ENCODE measurements around the gene DPAGT1.

The DPAGT1 gene

GRCh38 chr11:119078675-119079420, 22.8 kb downstream of the DPAGT1 start:
- TF ChIP-seq FOXK2 (IDR thresholded peaks at IDR 0.05) (no peak), ELF4 (IDR thresholded peaks at IDR 0.05) (no peak), L3MBTL2 (conservative IDR thresholded peaks at IDR 0.05) (no peak), ZNF384 (IDR thresholded peaks at IDR 0.05) (no peak), TARDBP (IDR thresholded peaks at IDR 0.05) (no peak), LEF1 (IDR thresholded peaks at IDR 0.05; ENCODE audit: borderline replicate concordance) (no peak), FOXM1 (IDR thresholded peaks at IDR 0.05; ENCODE audit: borderline replicate concordance) (no peak)
- POLR2A ChIA-PET = interaction anchor here (2.2 kb wide), 2 partner anchors 11 to 16 kb away, joined by 11 read pairs; partner anchors contain the start of gene VPS11
- no peak for DNase-seq (ENCODE audit: extremely low spot score)
- CTCF ChIA-PET = no interaction called here

- ChIA-PET POLR2A (interaction anchor here (2.2 kb wide), 2 partner anchors 10 to 17 kb away, joined by 11 read pairs; partner anchors contain the start of gene VPS11), CTCF (no interaction called here)
- DNase-seq (ENCODE audit: extremely low spot score) = no peak
- no peak for TF ChIP-seq FOXM1 (IDR thresholded peaks at IDR 0.05; ENCODE audit: borderline replicate concordance)
- TF ChIP-seq FOXA1 (IDR thresholded peaks at IDR 0.05) = no peak
- no peak for TF ChIP-seq ARNT (IDR thresholded peaks at IDR 0.05)
- no peak for TF ChIP-seq ZNF384 (IDR thresholded peaks at IDR 0.05)
- no peak for TF ChIP-seq SP1 (IDR thresholded peaks at IDR 0.05)
- no peak for TF ChIP-seq HDGF (IDR thresholded peaks at IDR 0.05; ENCODE audit: borderline replicate concordance)
These were observed 23.8 kb downstream of the DPAGT1 start for GRCh38 chr11:119077839-119078238.

DNA sequence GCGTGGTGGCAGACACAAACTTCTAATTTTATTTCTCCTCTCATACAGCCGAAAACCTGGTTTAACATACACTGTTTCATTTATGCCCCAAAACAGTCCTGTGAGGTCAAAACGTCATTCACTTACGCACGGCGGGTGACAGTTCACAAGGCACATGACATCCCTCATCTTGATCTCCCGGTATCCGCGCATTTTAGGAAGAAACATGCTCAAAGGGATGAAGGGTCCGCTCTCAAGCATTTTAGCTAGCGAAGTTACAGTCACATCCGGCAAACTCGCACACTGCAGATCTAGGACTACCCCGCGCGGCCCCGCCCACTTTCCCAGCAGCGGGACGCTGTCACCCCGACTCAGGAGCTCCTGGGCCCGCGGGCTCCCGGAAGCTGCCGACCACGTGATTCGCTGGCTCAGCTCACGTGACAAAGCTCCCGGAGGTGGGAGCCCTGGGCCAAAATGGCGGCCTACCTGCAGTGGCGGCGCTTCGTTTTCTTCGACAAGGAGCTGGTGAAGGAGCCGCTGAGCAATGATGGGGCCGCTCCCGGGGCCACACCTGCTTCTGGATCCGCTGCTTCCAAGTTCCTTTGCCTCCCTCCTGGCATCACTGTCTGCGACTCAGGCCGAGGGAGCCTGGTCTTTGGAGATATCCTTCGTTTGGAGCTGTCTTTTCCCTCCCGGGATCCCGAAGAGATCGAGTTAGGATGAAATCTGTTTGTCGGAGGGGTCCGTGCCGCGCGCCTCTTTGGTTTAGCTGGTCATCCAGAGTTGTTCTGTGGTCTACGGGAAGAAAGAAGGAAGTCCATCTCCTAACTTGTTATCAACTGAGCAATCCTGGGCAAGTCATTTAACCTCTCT, 34.1 kb downstream of the DPAGT1 start, which contains the start of gene VPS11:
VPS11 (plus strand) TSS at position 448 of the 852 bp plus-strand sequence; CDS start at position 454, 6 bp downstream.
- DNase-seq (ENCODE audit: extremely low spot score) = peak; percentile 98
- ChIA-PET POLR2A (interaction anchor here (0.8 to 2.8 kb wide), 14 partner anchors 10 to 255 kb away, joined by 3 to 28 read pairs (median 5); partner anchors contain the start of genes C2CD2L, DPAGT1, HINFP and HMBS), CTCF (interaction anchor here (1.0 kb wide), 1 partner anchor 11 kb away, joined by 4 read pairs; the partner anchor contains the start of gene HYOU1)
- TF ChIP-seq PKNOX1 (IDR thresholded peaks at IDR 0.05) (peak; percentile 70), FOXK2 (IDR thresholded peaks at IDR 0.05) (no peak), SUZ12 (IDR thresholded peaks at IDR 0.05) (no peak), FOXA1 (IDR thresholded peaks at IDR 0.05) (no peak), L3MBTL2 (conservative IDR thresholded peaks at IDR 0.05) (peak; percentile 76), HDGF (IDR thresholded peaks at IDR 0.05; ENCODE audit: borderline replicate concordance) (no peak), CTBP1 (IDR thresholded peaks at IDR 0.05; ENCODE audit: borderline replicate concordance) (no peak), ZNF384 (IDR thresholded peaks at IDR 0.05) (no peak), LEF1 (IDR thresholded peaks at IDR 0.05; ENCODE audit: borderline replicate concordance) (no peak; the same call in 1 of the 2 replicates), FOXM1 (IDR thresholded peaks at IDR 0.05; ENCODE audit: borderline replicate concordance) (no peak), ARNT (IDR thresholded peaks at IDR 0.05) (no peak), BHLHE40 (IDR thresholded peaks at IDR 0.05; ENCODE audit: borderline replicate concordance) (no peak), ELF4 (IDR thresholded peaks at IDR 0.05) (peak; percentile 74), NFRKB (IDR thresholded peaks at IDR 0.05) (0 out of 2 replicates have a peak, but pooled peaks have one; percentile 32), SP1 (IDR thresholded peaks at IDR 0.05) (no peak), TARDBP (IDR thresholded peaks at IDR 0.05) (no peak)

DNA sequence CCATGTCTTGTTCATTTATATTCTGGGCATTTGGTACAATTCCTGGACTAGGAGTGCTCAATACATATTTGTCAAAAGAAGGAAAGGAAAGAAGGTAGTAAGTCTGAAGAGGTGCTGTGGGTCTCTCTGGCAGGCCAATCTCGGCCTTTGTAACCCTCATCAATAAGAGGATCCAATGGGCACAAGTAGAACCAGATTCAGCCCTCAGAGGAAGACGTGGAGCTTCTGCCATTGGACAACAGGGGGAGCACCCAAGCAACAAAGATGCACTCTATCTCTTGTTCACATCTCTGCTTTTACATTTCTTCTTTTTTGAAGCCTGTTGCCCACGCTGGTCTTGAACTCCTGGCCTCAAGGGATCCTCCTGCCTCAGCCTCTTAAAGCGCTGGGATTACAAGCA, 36.3 kb downstream of the DPAGT1 start:
- peak; percentile 39 for DNase-seq (ENCODE audit: extremely low spot score)
- TF ChIP-seq ZNF384 (IDR thresholded peaks at IDR 0.05) (no peak), FOXA1 (IDR thresholded peaks at IDR 0.05) (no peak), CTBP1 (IDR thresholded peaks at IDR 0.05; ENCODE audit: borderline replicate concordance) (no peak), FOXK2 (IDR thresholded peaks at IDR 0.05) (no peak), SUZ12 (IDR thresholded peaks at IDR 0.05) (no peak), SP1 (IDR thresholded peaks at IDR 0.05) (no peak), ELF4 (IDR thresholded peaks at IDR 0.05) (no peak), FOXM1 (IDR thresholded peaks at IDR 0.05; ENCODE audit: borderline replicate concordance) (no peak), TARDBP (IDR thresholded peaks at IDR 0.05) (no peak), L3MBTL2 (conservative IDR thresholded peaks at IDR 0.05) (no peak), BHLHE40 (IDR thresholded peaks at IDR 0.05; ENCODE audit: borderline replicate concordance) (no peak), ARNT (IDR thresholded peaks at IDR 0.05) (no peak), HDGF (IDR thresholded peaks at IDR 0.05; ENCODE audit: borderline replicate concordance) (no peak), LEF1 (IDR thresholded peaks at IDR 0.05; ENCODE audit: borderline replicate concordance) (no peak), NFRKB (IDR thresholded peaks at IDR 0.05) (no peak), PKNOX1 (IDR thresholded peaks at IDR 0.05) (no peak)
- ChIA-PET CTCF (interaction anchor here (0.7 to 0.8 kb wide), 2 partner anchors 9 to 273 kb away, joined by 3 to 4 read pairs; partner anchors contain the start of gene HYOU1), POLR2A (interaction anchor here (1.0 to 1.5 kb wide), 3 partner anchors 19 to 68 kb away, joined by 3 to 6 read pairs (median 4); partner anchors contain the start of gene HMBS)

- TF ChIP-seq SP1 (IDR thresholded peaks at IDR 0.05) (no peak), ELF4 (IDR thresholded peaks at IDR 0.05) (no peak), TARDBP (IDR thresholded peaks at IDR 0.05) (no peak), FOXA1 (IDR thresholded peaks at IDR 0.05) (no peak), BHLHE40 (IDR thresholded peaks at IDR 0.05; ENCODE audit: borderline replicate concordance) (no peak), NFRKB (IDR thresholded peaks at IDR 0.05) (no peak), ARNT (IDR thresholded peaks at IDR 0.05) (no peak)
- DNase-seq (ENCODE audit: extremely low spot score) = no peak
- CTCF ChIA-PET = no interaction called here
- POLR2A ChIA-PET = interaction anchor here (0.7 to 1.2 kb wide), 2 partner anchors 33 to 44 kb away, joined by 3 to 4 read pairs; partner anchors contain the start of genes RPS25 and TRAPPC4
These were observed 38.9 kb downstream of the DPAGT1 start for GRCh38 chr11:119062779-119063178.
